OCI-LY1 (cell line): ENCODE data around the gene CPPED1.

Experiments used
- H2AFZ ChIP-seq: fragments of 200-600 bp; sonication (generic), shearing (Covaris generic); 2 replicates; pipeline ENCODE4 v1.6.0; 2014; ENCODE audit warnings: antibody characterized with exemption, mild to moderate bottlenecking, low read length
- H3F3A ChIP-seq: fragments of 200-600 bp; sonication (generic), shearing (Covaris generic); 2 replicates; pipeline ENCODE4 v1.6.0; 2014; ENCODE audit warnings: mild to moderate bottlenecking, antibody characterized with exemption, low read length, moderate library complexity; ENCODE audit not compliant: insufficient read depth
- H3K27ac ChIP-seq: fragments of 200-600 bp; sonication (generic); 2 replicates; pipeline ENCODE4 v1.5.1; 2014; ENCODE audit warnings: low read length, mixed run types, mild to moderate bottlenecking, low read depth; ENCODE audit not compliant: poor library complexity, severe bottlenecking
- H3K27me3 ChIP-seq: fragments of 200-600 bp; sonication (generic); 2 replicates; pipeline ENCODE4 v1.6.0; 2014; ENCODE audit warnings: antibody characterized with exemption, mild to moderate bottlenecking, low read length, moderate library complexity; ENCODE audit not compliant: insufficient read depth
- H3K36me3 ChIP-seq: fragments of 200-600 bp; sonication (generic); 2 replicates; pipeline ENCODE4 v1.6.1; 2014; ENCODE audit warnings: mild to moderate bottlenecking, antibody characterized with exemption, low read length, moderate library complexity, mixed read lengths; ENCODE audit not compliant: insufficient read depth
- H3K4me1 ChIP-seq: fragments of 200-600 bp; sonication (generic); 2 replicates; pipeline ENCODE4 v1.5.1; 2014; ENCODE audit warnings: mild to moderate bottlenecking, low read length, moderate library complexity; ENCODE audit not compliant: insufficient read depth, severe bottlenecking
- H3K4me2 ChIP-seq: fragments of 200-600 bp; sonication (generic), shearing (Covaris generic); 2 replicates; pipeline ENCODE4 v1.6.1; 2014; ENCODE audit warnings: low read length
- H3K4me3 ChIP-seq: fragments of 200-600 bp; sonication (generic); 2 replicates; pipeline ENCODE4 v1.5.1; 2014; ENCODE audit warnings: low read length, low read depth, mild to moderate bottlenecking, mixed read lengths; ENCODE audit not compliant: poor library complexity, severe bottlenecking
- H3K79me2 ChIP-seq: fragments of 200-600 bp; shearing (Covaris generic); 2 replicates; pipeline ENCODE4 v1.6.1; 2016; ENCODE audit warnings: mixed run types, low read length, mixed read lengths; ENCODE audit not compliant: insufficient read depth
- H3K9ac ChIP-seq: fragments of 200-600 bp; sonication (generic), shearing (Covaris generic); 2 replicates; pipeline ENCODE4 v1.6.1; 2014; ENCODE audit warnings: mild to moderate bottlenecking, low read length, mixed read lengths
- H3K9me2 ChIP-seq: fragments of 200-600 bp; sonication (generic), shearing (Covaris generic); 2 replicates; pipeline ENCODE4 v1.6.1; 2014; ENCODE audit warnings: low read depth, mild to moderate bottlenecking, low read length, mixed read lengths
- H3K9me3 ChIP-seq: fragments of 200-600 bp; shearing (Covaris generic); 2 replicates; pipeline ENCODE4 v1.6.1; 2014; ENCODE audit warnings: low read length, mixed read lengths
- H4K20me1 ChIP-seq: fragments of 200-600 bp; sonication (generic), shearing (Covaris generic); 2 replicates; pipeline ENCODE4 v1.6.0; 2016; ENCODE audit warnings: mild to moderate bottlenecking, low read length; ENCODE audit not compliant: insufficient read depth
- EZH2 ChIP-seq: fragments of 200-600 bp; sonication (generic), shearing (Covaris generic); IDR thresholded peaks from 2 replicates; pipeline ENCODE4 v1.8.0; 2017; ENCODE audit warnings: borderline replicate concordance, mixed run types, mild to moderate bottlenecking, antibody characterized with exemption, low read length, moderate library complexity, mixed read lengths
- TF ChIP-seq, protein P1 (sequence below): fragments of 200-600 bp; sonication (generic), shearing (Covaris generic); IDR thresholded peaks from 2 replicates; pipeline ENCODE4 v1.5.1; 2017; ENCODE audit warnings: mild to moderate bottlenecking, antibody characterized with exemption, low read length, moderate library complexity, mixed read lengths

CPPED1 gene

GRCh38 chr16:12667909-12668308 lies 135.8 kb downstream of the CPPED1 start:
- Histone ChIP-seq H3K27me3 (0 out of 2 replicates have a peak, but pooled peaks cover 3% of the 10 kb centered on the region), H3K4me3 (no peak overlapping the region), H3K4me2 (no peak overlapping the region), H3K27ac (no peak overlapping the region), H3F3A (no peaks in the 10 kb centered on the region), H3K9me3 (peaks cover 7% of the 10 kb centered on the region; the same call in 1 of the 2 replicates), H4K20me1 (no peaks in the 10 kb centered on the region), H3K36me3 (no peaks in the 10 kb centered on the region), H3K9ac (no peak overlapping the region), H3K79me2 (no peaks in the 10 kb centered on the region), H3K9me2 (no peaks in the 10 kb centered on the region), H2AFZ (no peak overlapping the region), H3K4me1 (no peaks in the 10 kb centered on the region)
- TF ChIP-seq, protein P1, sequence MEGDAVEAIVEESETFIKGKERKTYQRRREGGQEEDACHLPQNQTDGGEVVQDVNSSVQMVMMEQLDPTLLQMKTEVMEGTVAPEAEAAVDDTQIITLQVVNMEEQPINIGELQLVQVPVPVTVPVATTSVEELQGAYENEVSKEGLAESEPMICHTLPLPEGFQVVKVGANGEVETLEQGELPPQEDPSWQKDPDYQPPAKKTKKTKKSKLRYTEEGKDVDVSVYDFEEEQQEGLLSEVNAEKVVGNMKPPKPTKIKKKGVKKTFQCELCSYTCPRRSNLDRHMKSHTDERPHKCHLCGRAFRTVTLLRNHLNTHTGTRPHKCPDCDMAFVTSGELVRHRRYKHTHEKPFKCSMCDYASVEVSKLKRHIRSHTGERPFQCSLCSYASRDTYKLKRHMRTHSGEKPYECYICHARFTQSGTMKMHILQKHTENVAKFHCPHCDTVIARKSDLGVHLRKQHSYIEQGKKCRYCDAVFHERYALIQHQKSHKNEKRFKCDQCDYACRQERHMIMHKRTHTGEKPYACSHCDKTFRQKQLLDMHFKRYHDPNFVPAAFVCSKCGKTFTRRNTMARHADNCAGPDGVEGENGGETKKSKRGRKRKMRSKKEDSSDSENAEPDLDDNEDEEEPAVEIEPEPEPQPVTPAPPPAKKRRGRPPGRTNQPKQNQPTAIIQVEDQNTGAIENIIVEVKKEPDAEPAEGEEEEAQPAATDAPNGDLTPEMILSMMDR: no peak
- TF ChIP-seq EZH2: no peak

GRCh38 chr16:12664164-12664733 lies 139.4 kb downstream of the CPPED1 start:
- Histone ChIP-seq H2AFZ (no peak overlapping the region), H3K4me3 (no peak overlapping the region), H3K4me2 (no peak overlapping the region), H3F3A (no peaks in the 10 kb centered on the region), H3K27me3 (0 out of 2 replicates have a peak, but pooled peaks cover 3% of the 10 kb centered on the region), H3K9ac (no peak overlapping the region), H3K79me2 (no peaks in the 10 kb centered on the region), H3K27ac (no peak overlapping the region), H4K20me1 (no peaks in the 10 kb centered on the region), H3K9me3 (peaks cover 7% of the 10 kb centered on the region; the same call in 1 of the 2 replicates), H3K4me1 (no peaks in the 10 kb centered on the region), H3K36me3 (no peaks in the 10 kb centered on the region), H3K9me2 (no peaks in the 10 kb centered on the region)
- TF ChIP-seq EZH2: no peak
- TF ChIP-seq, protein P1: no peak

DNA sequence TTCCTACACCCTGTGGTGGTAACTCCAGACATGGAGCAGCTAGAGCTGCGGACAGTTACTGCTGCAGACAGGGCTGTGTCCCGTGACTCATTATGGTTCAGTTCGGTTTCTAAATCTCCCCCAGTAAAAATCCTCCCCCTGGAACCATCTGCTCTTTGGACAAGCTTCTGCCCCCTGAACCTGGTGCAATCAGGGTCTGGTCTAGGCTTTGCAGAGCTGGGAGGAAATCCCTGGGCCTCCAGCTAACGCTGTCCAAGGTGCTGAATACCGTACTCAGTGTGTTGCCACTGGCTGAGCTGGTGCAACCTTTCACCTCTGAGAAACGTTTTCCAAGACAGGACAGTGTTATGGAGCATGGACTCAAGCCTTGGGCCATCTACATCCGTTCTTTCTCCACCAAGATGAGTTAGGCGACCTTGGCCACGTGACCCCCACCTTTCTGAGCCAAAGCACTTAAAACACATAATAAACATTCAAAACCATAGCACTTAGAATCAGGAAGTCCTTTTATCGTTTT lies 142.0 kb downstream of the CPPED1 start:
- Histone ChIP-seq H3F3A (no peaks in the 10 kb centered on the region), H3K36me3 (no peaks in the 10 kb centered on the region), H3K9ac (no peak overlapping the region), H3K4me2 (no peak overlapping the region), H3K9me2 (no peaks in the 10 kb centered on the region), H3K27me3 (0 out of 2 replicates have a peak, but pooled peaks cover 3% of the 10 kb centered on the region), H3K9me3 (no peaks in the 10 kb centered on the region), H2AFZ (no peak overlapping the region), H3K4me3 (no peak overlapping the region), H4K20me1 (no peaks in the 10 kb centered on the region), H3K4me1 (no peaks in the 10 kb centered on the region), H3K79me2 (no peaks in the 10 kb centered on the region), H3K27ac (no peak overlapping the region)
- TF ChIP-seq EZH2: no peak
- TF ChIP-seq, protein P1: no peak
